IMR-90 (cell line): ENCODE data around the gene RHBDD1. TPM values are rescaled to one million over a fixed set of nuclear protein-coding genes. Genes with fewer than 3 reads are reported as not detected.
A peak's percentile ranks its signal among the peaks of the same experiment; 100 is the strongest.

ENCODE experiments used
- ATAC-seq: fragments of 200-7000 bp; cut with Tn5 transposase; 2 replicates; pipeline ENCODE4 v1.9.1; 2020; ENCODE audit warnings: low read depth, mild to moderate bottlenecking, moderate library complexity
- BruUV-seq: library from RNA; stranded (reverse); fragments of 400-500 nt; replicated peaks from 2 replicates; lab custom pipeline; 2021; lab: Mats Ljungman, UMichigan
- CTCF ChIA-PET: fragments of 300-600 bp; formaldehyde crosslinking; extraction: SDS; loops from one replicate; lab custom pipeline; 2021; ENCODE audit warnings: antibody characterized with exemption; lab: Yijun Ruan, JAX
- POLR2A ChIA-PET: fragments of 300-600 bp; sonication (Branson Sonifier 250); formaldehyde crosslinking; loops from one replicate; lab custom pipeline; 2022; ENCODE audit warnings: antibody characterized with exemption; ENCODE audit not compliant: unreplicated experiment; lab: Charles Lee
- DNase-seq: peaks from one replicate; pipeline ENCODE4 v3.0.0; 2013
- H2AFZ ChIP-seq: replicated peaks from 2 replicates; pipeline ENCODE3; 2013; ENCODE audit warnings: low read length, mild to moderate bottlenecking; ENCODE audit not compliant: poor library complexity
- H2AK5ac ChIP-seq: 2 replicates; pipeline ENCODE4 v1.6.1; 2013; ENCODE audit warnings: low read depth, low read length, inconsistent platforms
- H2AK9ac ChIP-seq: replicated peaks from 2 replicates; pipeline ENCODE3; 2013; ENCODE audit warnings: mild to moderate bottlenecking, low read depth, low read length, moderate library complexity; ENCODE audit not compliant: poor library complexity
- H2BK120ac ChIP-seq: 2 replicates; pipeline ENCODE4 v1.6.1; 2013; ENCODE audit warnings: low read depth, low read length, inconsistent platforms
- H2BK15ac ChIP-seq: 3 replicates; pipeline ENCODE4 v1.6.1; 2013; ENCODE audit warnings: low read depth, low read length, inconsistent platforms
- H2BK20ac ChIP-seq: 2 replicates; pipeline ENCODE4 v1.6.1; 2013; ENCODE audit warnings: low read depth, mild to moderate bottlenecking, inconsistent platforms, low read length, moderate library complexity
- H2BK5ac ChIP-seq: 2 replicates; pipeline ENCODE4 v1.6.1; 2013; ENCODE audit warnings: mild to moderate bottlenecking, low read depth, low read length, inconsistent platforms; ENCODE audit not compliant: poor library complexity, severe bottlenecking
- H3K14ac ChIP-seq: replicated peaks from 2 replicates; pipeline ENCODE4 v1.6.1; 2013; ENCODE audit warnings: low read depth, low read length, inconsistent platforms
- H3K18ac ChIP-seq: 2 replicates; pipeline ENCODE4 v1.6.1; 2013; ENCODE audit warnings: low read depth, low read length, control low read depth
- H3K23ac ChIP-seq: 2 replicates; pipeline ENCODE4 v1.6.1; 2013; ENCODE audit warnings: low read depth, low read length, inconsistent platforms
- H3K27ac ChIP-seq: 2 replicates; pipeline ENCODE4 v1.5.1; 2013; ENCODE audit warnings: mild to moderate bottlenecking, control low read depth, low read length; ENCODE audit not compliant: insufficient read depth
- H3K27me3 ChIP-seq: 2 replicates; pipeline ENCODE4 v1.6.1; 2013; ENCODE audit warnings: low read length; ENCODE audit not compliant: control insufficient read depth, insufficient read depth
- H3K36me3 ChIP-seq: 2 replicates; pipeline ENCODE4 v1.6.1; 2013; ENCODE audit warnings: low read length, mixed read lengths; ENCODE audit not compliant: control insufficient read depth, insufficient read depth
- H3K4ac ChIP-seq: 2 replicates; pipeline ENCODE4 v1.6.1; 2013; ENCODE audit warnings: low read depth, low read length, inconsistent platforms
- H3K4me1 ChIP-seq: 2 replicates; pipeline ENCODE4 v1.6.1; 2013; ENCODE audit warnings: low read length, mixed read lengths; ENCODE audit not compliant: control insufficient read depth, insufficient read depth
- H3K4me2 ChIP-seq: 2 replicates; pipeline ENCODE4 v1.6.1; 2013; ENCODE audit warnings: low read depth, mild to moderate bottlenecking, control low read depth, low read length, moderate library complexity
- H3K4me3 ChIP-seq: 2 replicates; pipeline ENCODE4 v1.5.1; 2013; ENCODE audit warnings: low read depth, mild to moderate bottlenecking, control low read depth, low read length, moderate library complexity; ENCODE audit not compliant: insufficient read depth
- H3K56ac ChIP-seq: 2 replicates; pipeline ENCODE4 v1.6.1; 2013; ENCODE audit warnings: low read length, inconsistent platforms; ENCODE audit not compliant: insufficient read depth; ENCODE audit errors: extremely low read depth
- H3K79me1 ChIP-seq, 2 experiments: 2 replicates each; pipeline ENCODE4 v1.6.1; 2013; ENCODE audit warnings: low read length in 2 of 2, inconsistent platforms in 1 of 2, low read depth in 1 of 2
- H3K9ac ChIP-seq: 2 replicates; pipeline ENCODE4 v1.6.1; 2013; ENCODE audit warnings: low read depth, low read length, control low read depth
- H3K9me1 ChIP-seq: 2 replicates; pipeline ENCODE4 v1.6.1; 2013; ENCODE audit warnings: low read length, inconsistent platforms; ENCODE audit not compliant: insufficient read depth
- H3K9me3 ChIP-seq: 2 replicates; pipeline ENCODE4 v1.6.1; 2013; ENCODE audit warnings: low read length; ENCODE audit not compliant: control insufficient read depth, insufficient read depth
- H4K20me1 ChIP-seq: 2 replicates; pipeline ENCODE4 v1.6.1; 2013; ENCODE audit warnings: low read length, inconsistent platforms; ENCODE audit not compliant: insufficient read depth
- H4K5ac ChIP-seq: 2 replicates; pipeline ENCODE4 v1.6.1; 2013; ENCODE audit warnings: mild to moderate bottlenecking, low read depth, low read length, control low read depth
- H4K8ac ChIP-seq, 2 experiments: 2 replicates each; pipeline ENCODE4 v1.6.1; 2013; ENCODE audit warnings: low read depth in 2 of 2, low read length in 2 of 2, control low read depth in 1 of 2, inconsistent platforms in 1 of 2
- H4K91ac ChIP-seq: 2 replicates; pipeline ENCODE4 v1.6.1; 2013; ENCODE audit warnings: low read depth, low read length, inconsistent platforms; ENCODE audit not compliant: insufficient read depth
- BHLHE40 ChIP-seq: fragments of 150-350 bp; IDR thresholded peaks from 2 replicates; pipeline ENCODE4 v1.6.1; 2016; ENCODE audit warnings: mild to moderate bottlenecking, low read depth, low read length
- CEBPB ChIP-seq: IDR thresholded peaks from 2 replicates; pipeline ENCODE4 v1.6.1; 2012; ENCODE audit warnings: low read depth, low read length, improper control_type of control experiment
- CHD1 ChIP-seq: IDR thresholded peaks from 2 replicates; pipeline ENCODE4 v1.6.1; 2012; ENCODE audit warnings: low read depth, low read length, improper control_type of control experiment
- ELK1 ChIP-seq: fragments of 150-350 bp; IDR thresholded peaks from 2 replicates; pipeline ENCODE4 v1.6.1; 2016; ENCODE audit warnings: low read depth, mild to moderate bottlenecking, low read length, moderate library complexity, borderline replicate concordance
- FOS ChIP-seq: fragments of 150-350 bp; IDR thresholded peaks from 2 replicates; pipeline ENCODE4 v1.6.1; 2016; ENCODE audit warnings: low read depth, low read length
- MAFK ChIP-seq: IDR thresholded peaks from 2 replicates; pipeline ENCODE4 v1.6.1; 2012; ENCODE audit warnings: low read depth, low read length, improper control_type of control experiment
- MAZ ChIP-seq: IDR thresholded peaks from 2 replicates; pipeline ENCODE4 v1.6.1; 2012; ENCODE audit warnings: low read depth, mild to moderate bottlenecking, low read length, improper control_type of control experiment, moderate library complexity, borderline replicate concordance
- MXI1 ChIP-seq: IDR thresholded peaks from 2 replicates; pipeline ENCODE4 v1.6.1; 2012; ENCODE audit warnings: low read depth, mild to moderate bottlenecking, low read length, moderate library complexity, borderline replicate concordance
- NFE2L2 ChIP-seq: fragments of 150-350 bp; IDR thresholded peaks from 2 replicates; pipeline ENCODE4 v1.6.1; 2016; ENCODE audit warnings: low read depth, mild to moderate bottlenecking, low read length
- POLR2A ChIP-seq: IDR thresholded peaks from 2 replicates; pipeline ENCODE4 v1.6.1; 2012; ENCODE audit warnings: mild to moderate bottlenecking, low read depth, low read length
- RAD21 ChIP-seq: IDR thresholded peaks from 2 replicates; pipeline ENCODE4 v1.6.1; 2012; ENCODE audit warnings: low read length, improper control_type of control experiment
- RCOR1 ChIP-seq: IDR thresholded peaks from 2 replicates; pipeline ENCODE4 v1.6.1; 2012; ENCODE audit warnings: mild to moderate bottlenecking, low read length, improper control_type of control experiment; ENCODE audit not compliant: insufficient replicate concordance
- SMC3 ChIP-seq: fragments of 150-350 bp; IDR thresholded peaks from 2 replicates; pipeline ENCODE4 v1.6.1; 2016; ENCODE audit warnings: low read depth, mild to moderate bottlenecking, antibody characterized with exemption, low read length, moderate library complexity
- WGBS, 2 experiments: methylation state at CpG; one replicate each; pipeline versions ENCODE4 v1.1.5 to v1.1.7; 2013; ENCODE audit warnings: missing lambda C conversion rate in 2 of 2; ENCODE audit not compliant: insufficient read length in 1 of 2; ENCODE audit errors: extremely low coverage in 2 of 2; 5-methylcytosine and 5-hydroxymethylcytosine counted together
- dilution Hi-C: fragments of 300-500 bp; cut with HindIII; formaldehyde crosslinking; loops from one replicate; pipeline ENCODE4 v1.14.3; 2018; ENCODE audit warnings: low sequenced_read_pairs; ENCODE audit not compliant: unreplicated experiment
- in situ Hi-C: fragments of 300-500 bp; cut with MboI; formaldehyde crosslinking; loops from 3 replicates; pipeline ENCODE4 v1.14.3; 2019; ENCODE audit warnings: low sequenced_read_pairs, inconsistent platforms, mixed read lengths
- intact Hi-C: fragments of 100-400 bp; cut with micrococcal nuclease; formaldehyde crosslinking; loops from 2 replicates; pipeline ENCODE4 v1.10.0; 2022
- polyA plus RNA-seq, 3 experiments: library from polyadenylated mRNA; depleted of rRNA; stranded (reverse); fragments of >200 nt; gene quantifications; 2 replicates each; pipeline ENCODE4 v1.2.3, GENCODE V29; 2012; ENCODE audit warnings: low replicate concordance in 1 of 3
- total RNA-seq: library from RNA; depleted of rRNA; stranded (reverse); fragments of >200 nt; gene quantifications from 2 replicates; pipeline ENCODE4 v1.2.3, GENCODE V29; 2012
- TF ChIP-seq, protein P1 (sequence below): fragments of 150-350 bp; IDR thresholded peaks from 2 replicates; pipeline ENCODE4 v1.6.1; 2017; ENCODE audit warnings: mild to moderate bottlenecking, antibody characterized with exemption, low read length, low read depth
- TF ChIP-seq, protein P2 (sequence below): conservative IDR thresholded peaks from 2 replicates; pipeline ENCODE4 v1.5.1; 2012; ENCODE audit warnings: mild to moderate bottlenecking, low read depth, low read length, improper control_type of control experiment

The RHBDD1 gene
- total and polyA plus RNA-seq, 2 of the 4 experiments (the other 2 are of a cell fraction) = 9.7 to 14.0 TPM

GRCh38 chr2:226835420-226835795 is 446 bp upstream of the RHBDD1 start:
- POLR2A ChIA-PET = interaction anchor here (0.5 kb wide), 1 partner anchor 482 kb away, joined by 6 read pairs; no protein-coding TSS in a partner anchor
- Histone ChIP-seq H3K23ac (peak overlapping the region; percentile 85), H3K9me1 (peaks cover 5% of the 10 kb centered on the region; the same call in 1 of the 2 replicates), H3K4me3 (peak overlapping the region; percentile 55), H3K27ac (peak overlapping the region; percentile 83), H2BK120ac (peak overlapping the region; percentile 74), H3K9ac (peak overlapping the region; percentile 73), H2AFZ (peak overlapping the region; percentile 95), H4K8ac (peak overlapping the region; percentile 70 to 93), H3K9me3 (no peaks in the 10 kb centered on the region), H4K91ac (peak overlapping the region; percentile 58), H2AK9ac (peak overlapping the region; percentile 45), H3K27me3 (no peaks in the 10 kb centered on the region), H2BK20ac (no peak overlapping the region), H3K4ac (peak overlapping the region; percentile 87), H3K36me3 (0 out of 2 replicates have a peak, but pooled peaks cover 2% of the 10 kb centered on the region), H3K4me2 (peak overlapping the region; percentile 92), H3K79me1 (peaks cover 19 to 33% of the 10 kb centered on the region in 2 experiments), H3K14ac (peak overlapping the region; percentile 73), H3K18ac (peak overlapping the region; percentile 71), H2AK5ac (peak overlapping the region; percentile 65), H3K56ac (peak overlapping the region; percentile 55; the same call in 1 of the 2 replicates), H4K5ac (peak overlapping the region; percentile 88), H2BK15ac (0 out of 3 replicates have a peak overlapping the region, but pooled peaks have one; percentile 16), H2BK5ac (peak overlapping the region; percentile 73), H4K20me1 (no peaks in the 10 kb centered on the region), H3K4me1 (peaks cover 2% of the 10 kb centered on the region; the same call in 1 of the 2 replicates)
- CTCF ChIA-PET = interaction anchor here (1.7 kb wide), 1 partner anchor 10 kb away, joined by 8 read pairs; no protein-coding TSS in a partner anchor
- 12% methylated on average over 10 of the region's 26 CpGs; no CpG with 5 or more reads in 1 of the 2 experiments for WGBS, 2 experiments
- BruUV-seq = no TSS peak
- no peak for TF ChIP-seq MXI1
- TF ChIP-seq RCOR1 = no peak
- no peak for TF ChIP-seq MAFK
- no peak for TF ChIP-seq BHLHE40
- no peak for TF ChIP-seq CHD1
- no peak for TF ChIP-seq RAD21
- no peak for TF ChIP-seq SMC3
- TF ChIP-seq CEBPB = no peak
- TF ChIP-seq FOS = no peak
- no peak for TF ChIP-seq ELK1
- TF ChIP-seq, protein P1, sequence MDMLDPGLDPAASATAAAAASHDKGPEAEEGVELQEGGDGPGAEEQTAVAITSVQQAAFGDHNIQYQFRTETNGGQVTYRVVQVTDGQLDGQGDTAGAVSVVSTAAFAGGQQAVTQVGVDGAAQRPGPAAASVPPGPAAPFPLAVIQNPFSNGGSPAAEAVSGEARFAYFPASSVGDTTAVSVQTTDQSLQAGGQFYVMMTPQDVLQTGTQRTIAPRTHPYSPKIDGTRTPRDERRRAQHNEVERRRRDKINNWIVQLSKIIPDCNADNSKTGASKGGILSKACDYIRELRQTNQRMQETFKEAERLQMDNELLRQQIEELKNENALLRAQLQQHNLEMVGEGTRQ = no peak
- TF ChIP-seq NFE2L2 = no peak
- TF ChIP-seq POLR2A = no peak
- TF ChIP-seq, protein P2, sequence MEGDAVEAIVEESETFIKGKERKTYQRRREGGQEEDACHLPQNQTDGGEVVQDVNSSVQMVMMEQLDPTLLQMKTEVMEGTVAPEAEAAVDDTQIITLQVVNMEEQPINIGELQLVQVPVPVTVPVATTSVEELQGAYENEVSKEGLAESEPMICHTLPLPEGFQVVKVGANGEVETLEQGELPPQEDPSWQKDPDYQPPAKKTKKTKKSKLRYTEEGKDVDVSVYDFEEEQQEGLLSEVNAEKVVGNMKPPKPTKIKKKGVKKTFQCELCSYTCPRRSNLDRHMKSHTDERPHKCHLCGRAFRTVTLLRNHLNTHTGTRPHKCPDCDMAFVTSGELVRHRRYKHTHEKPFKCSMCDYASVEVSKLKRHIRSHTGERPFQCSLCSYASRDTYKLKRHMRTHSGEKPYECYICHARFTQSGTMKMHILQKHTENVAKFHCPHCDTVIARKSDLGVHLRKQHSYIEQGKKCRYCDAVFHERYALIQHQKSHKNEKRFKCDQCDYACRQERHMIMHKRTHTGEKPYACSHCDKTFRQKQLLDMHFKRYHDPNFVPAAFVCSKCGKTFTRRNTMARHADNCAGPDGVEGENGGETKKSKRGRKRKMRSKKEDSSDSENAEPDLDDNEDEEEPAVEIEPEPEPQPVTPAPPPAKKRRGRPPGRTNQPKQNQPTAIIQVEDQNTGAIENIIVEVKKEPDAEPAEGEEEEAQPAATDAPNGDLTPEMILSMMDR = no peak
- TF ChIP-seq MAZ = no peak
- ATAC-seq (peak; percentile 27), DNase-seq (peak; percentile 29)
- dilution Hi-C loops = no loop called here
- intact Hi-C loops = loop anchor here (5.0 kb wide), 2 partner anchors 37 to 57 kb away; no protein-coding TSS in a partner anchor
- in situ Hi-C loops = no loop called here
